Uterus (tissue), 2 donors: Measurements from ENCODE around the gene CTSE.
"Not testable (repeated sequence)": the region's sequence is repeated elsewhere in the genome, so short reads cannot be mapped to it uniquely, and the experiment has no call there.

Experiments
- POLR2A ChIP-seq, 2 donors: fragments of 450-650 bp; IDR thresholded peaks; one replicate each; pipeline ENCODE4 v1.6.1; 2016; ENCODE audit warnings: antibody characterized with exemption in 2 of 2, mild to moderate bottlenecking in 1 of 2, moderate library complexity in 1 of 2
- TF ChIP-seq, protein P1 (sequence below), 4 experiments: fragments of 200-600 bp in 2 of 4; fragments of 450-650 bp in 2 of 4; sonication (generic) in 2 of 4; IDR thresholded peaks; one replicate each; pipeline ENCODE4 v1.5.1; 2016 to 2019; ENCODE audit warnings: antibody characterized with exemption in 4 of 4, mild to moderate bottlenecking in 2 of 4, moderate library complexity in 1 of 4

DNA sequence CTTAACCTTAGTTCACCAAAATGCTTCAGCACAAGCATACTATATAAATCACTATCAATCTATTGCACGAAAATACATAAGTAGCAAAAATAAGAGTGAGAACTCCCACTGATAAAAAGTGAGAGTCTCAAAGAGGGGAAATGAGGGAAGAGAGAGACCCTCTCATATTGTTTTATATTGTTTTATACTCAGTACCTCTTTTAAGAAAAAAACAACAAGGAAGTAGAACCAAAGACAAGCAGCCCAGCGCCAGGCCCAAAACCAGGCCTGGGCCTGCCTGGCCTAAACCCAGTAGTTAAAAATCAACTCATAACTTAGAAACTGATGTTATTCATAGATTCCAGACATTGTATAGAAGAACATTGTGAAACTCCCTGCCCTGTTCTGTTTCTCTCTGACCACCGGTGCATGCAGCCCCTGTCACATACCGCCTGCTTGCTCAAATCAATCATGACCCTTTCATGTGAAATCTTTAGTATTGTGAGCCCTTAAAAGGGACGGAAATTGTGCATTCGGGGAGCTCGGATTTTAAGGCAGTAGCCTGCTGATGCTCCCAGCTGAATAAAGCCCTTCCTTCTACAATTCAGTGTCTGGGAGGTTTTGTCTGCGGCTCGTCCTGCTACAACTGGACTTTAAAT is 34.7 kb upstream of the CTSE start:
- TF ChIP-seq POLR2A (IDR thresholded peaks at IDR 0.05): not testable (repeated sequence)
- TF ChIP-seq, protein P1, sequence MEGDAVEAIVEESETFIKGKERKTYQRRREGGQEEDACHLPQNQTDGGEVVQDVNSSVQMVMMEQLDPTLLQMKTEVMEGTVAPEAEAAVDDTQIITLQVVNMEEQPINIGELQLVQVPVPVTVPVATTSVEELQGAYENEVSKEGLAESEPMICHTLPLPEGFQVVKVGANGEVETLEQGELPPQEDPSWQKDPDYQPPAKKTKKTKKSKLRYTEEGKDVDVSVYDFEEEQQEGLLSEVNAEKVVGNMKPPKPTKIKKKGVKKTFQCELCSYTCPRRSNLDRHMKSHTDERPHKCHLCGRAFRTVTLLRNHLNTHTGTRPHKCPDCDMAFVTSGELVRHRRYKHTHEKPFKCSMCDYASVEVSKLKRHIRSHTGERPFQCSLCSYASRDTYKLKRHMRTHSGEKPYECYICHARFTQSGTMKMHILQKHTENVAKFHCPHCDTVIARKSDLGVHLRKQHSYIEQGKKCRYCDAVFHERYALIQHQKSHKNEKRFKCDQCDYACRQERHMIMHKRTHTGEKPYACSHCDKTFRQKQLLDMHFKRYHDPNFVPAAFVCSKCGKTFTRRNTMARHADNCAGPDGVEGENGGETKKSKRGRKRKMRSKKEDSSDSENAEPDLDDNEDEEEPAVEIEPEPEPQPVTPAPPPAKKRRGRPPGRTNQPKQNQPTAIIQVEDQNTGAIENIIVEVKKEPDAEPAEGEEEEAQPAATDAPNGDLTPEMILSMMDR (IDR thresholded peaks at IDR 0.05): not testable (repeated sequence)
